22Rv1 (cell line): ENCODE data around the gene GPC4.

Source experiments
- H3K27ac ChIP-seq: fragments of 450-650 bp; 2 replicates; pipeline ENCODE4 v1.5.1; 2017
- ZFX ChIP-seq: fragments of 450-650 bp; IDR thresholded peaks from 2 replicates; pipeline ENCODE4 v1.6.1; 2017; ENCODE audit warnings: antibody characterized with exemption, borderline replicate concordance
- TF ChIP-seq, protein P1 (sequence below): fragments of 450-650 bp; IDR thresholded peaks from 2 replicates; pipeline ENCODE4 v1.5.1; 2017; ENCODE audit warnings: mild to moderate bottlenecking

The GPC4 gene

DNA sequence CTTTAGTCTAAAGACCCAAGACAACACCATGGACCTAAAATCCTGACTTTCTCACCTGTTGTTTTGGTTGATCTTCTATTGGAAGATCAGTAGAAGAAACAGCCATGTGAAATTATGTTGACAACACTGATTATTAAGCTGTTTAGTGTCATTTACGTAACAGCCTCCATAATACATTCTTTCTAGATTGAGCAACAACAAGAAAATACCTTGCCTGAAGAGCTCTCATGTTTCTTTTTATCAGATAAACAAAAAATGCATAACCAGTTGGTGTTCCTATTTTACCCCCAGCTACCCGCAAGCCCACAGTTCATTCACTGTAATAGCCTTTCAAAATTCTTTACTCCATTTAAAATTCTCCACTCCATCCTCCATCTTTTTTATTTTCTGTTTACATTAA, 20.5 kb downstream of the GPC4 start:
- no peak for TF ChIP-seq ZFX
- TF ChIP-seq, protein P1, sequence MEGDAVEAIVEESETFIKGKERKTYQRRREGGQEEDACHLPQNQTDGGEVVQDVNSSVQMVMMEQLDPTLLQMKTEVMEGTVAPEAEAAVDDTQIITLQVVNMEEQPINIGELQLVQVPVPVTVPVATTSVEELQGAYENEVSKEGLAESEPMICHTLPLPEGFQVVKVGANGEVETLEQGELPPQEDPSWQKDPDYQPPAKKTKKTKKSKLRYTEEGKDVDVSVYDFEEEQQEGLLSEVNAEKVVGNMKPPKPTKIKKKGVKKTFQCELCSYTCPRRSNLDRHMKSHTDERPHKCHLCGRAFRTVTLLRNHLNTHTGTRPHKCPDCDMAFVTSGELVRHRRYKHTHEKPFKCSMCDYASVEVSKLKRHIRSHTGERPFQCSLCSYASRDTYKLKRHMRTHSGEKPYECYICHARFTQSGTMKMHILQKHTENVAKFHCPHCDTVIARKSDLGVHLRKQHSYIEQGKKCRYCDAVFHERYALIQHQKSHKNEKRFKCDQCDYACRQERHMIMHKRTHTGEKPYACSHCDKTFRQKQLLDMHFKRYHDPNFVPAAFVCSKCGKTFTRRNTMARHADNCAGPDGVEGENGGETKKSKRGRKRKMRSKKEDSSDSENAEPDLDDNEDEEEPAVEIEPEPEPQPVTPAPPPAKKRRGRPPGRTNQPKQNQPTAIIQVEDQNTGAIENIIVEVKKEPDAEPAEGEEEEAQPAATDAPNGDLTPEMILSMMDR = no peak
- no peak overlapping the region for H3K27ac ChIP-seq

DNA sequence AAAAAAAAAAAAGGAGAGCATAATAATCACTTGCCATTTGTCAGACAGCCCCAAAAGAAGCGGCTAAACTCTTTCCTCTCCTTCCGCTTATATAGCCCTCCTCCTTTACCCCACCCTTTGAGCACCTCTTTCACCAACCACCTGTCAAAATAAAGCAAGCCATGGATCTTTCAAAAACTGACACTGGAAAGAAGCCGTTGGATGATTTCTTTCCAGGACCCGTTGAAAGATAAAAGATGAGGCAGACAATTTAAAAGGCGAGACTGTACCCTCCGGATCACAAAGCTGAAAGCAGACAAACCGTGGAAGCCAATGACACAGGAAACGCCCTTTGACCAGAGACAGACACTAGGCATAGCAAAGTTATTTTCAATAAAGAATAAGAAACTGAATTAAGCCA, 22.6 kb downstream of the GPC4 start:
- no peak overlapping the region for H3K27ac ChIP-seq
- TF ChIP-seq ZFX = no peak
- TF ChIP-seq, protein P1 = no peak

DNA sequence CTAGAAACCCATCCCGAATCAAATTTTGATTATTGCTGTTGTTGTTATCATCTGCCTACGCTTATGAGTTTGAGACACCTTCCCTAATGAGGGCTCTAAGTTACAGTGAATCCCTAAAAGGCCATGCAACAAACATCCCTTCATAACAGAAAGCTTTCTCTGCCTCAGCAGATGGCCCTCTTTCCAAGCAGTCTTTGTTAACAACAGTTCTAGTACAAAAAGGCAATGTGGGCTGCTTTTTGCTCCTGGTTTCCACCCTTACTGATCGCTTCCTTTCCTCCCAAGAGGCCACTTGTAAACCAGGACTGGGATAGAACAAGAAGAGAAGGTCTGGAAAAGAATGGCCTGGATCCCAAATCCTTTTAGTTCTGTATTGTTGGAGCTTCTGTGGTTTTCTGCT, 24.2 kb downstream of the GPC4 start:
- TF ChIP-seq, protein P1 = no peak
- no peak for TF ChIP-seq ZFX

GRCh38 chrX:133390676-133391075, 24.6 kb downstream of the GPC4 start:
- TF ChIP-seq, protein P1 = no peak
- TF ChIP-seq ZFX = no peak
- H3K27ac ChIP-seq = no peak overlapping the region

More for the DNA sequence above, 24.2 kb downstream of the GPC4 start:
- no peak overlapping the region for H3K27ac ChIP-seq

DNA sequence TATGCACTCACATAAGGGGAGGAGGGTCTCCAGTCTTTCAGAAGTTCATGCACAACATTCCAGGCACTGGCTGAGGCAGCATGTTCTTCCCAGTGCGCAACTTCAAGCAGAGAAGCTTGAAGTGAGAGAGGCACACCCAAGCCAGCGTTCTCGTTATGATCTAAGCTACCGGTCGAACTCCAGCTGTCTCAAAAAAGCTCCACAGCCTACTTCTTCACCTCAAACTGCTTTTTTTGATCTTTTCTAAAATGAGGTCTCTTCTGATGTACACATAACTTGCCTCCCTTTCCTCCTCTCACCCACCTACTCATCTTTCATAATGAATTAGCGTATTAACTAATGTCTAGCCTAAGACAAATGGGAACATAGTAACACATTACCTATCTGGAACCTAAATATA, 25.3 kb downstream of the GPC4 start:
- TF ChIP-seq, protein P1 = no peak
- TF ChIP-seq ZFX = no peak

GRCh38 chrX:133384454-133384853, 30.8 kb downstream of the GPC4 start:
- TF ChIP-seq, protein P1 = no peak

More for the DNA sequence above, 25.3 kb downstream of the GPC4 start:
- no peak overlapping the region for H3K27ac ChIP-seq

GRCh38 chrX:133380711-133381619, 34.3 kb downstream of the GPC4 start:
- no peak for TF ChIP-seq ZFX
- TF ChIP-seq, protein P1 = no peak
- H3K27ac ChIP-seq = no peak overlapping the region

More at GRCh38 chrX:133384454-133384853, 30.8 kb downstream of the GPC4 start:
- no peak overlapping the region for H3K27ac ChIP-seq
